ENCODE measurements around the gene PATL1. TPM values are rescaled to one million over a fixed set of nuclear protein-coding genes. Genes with fewer than 3 reads are reported as not detected.

Gene PATL1
- polyA plus RNA-seq, 1 donor (not counting 4 experiments of a cell fraction or from before 2014, with no cell fraction given): 31.1 TPM

DNA sequence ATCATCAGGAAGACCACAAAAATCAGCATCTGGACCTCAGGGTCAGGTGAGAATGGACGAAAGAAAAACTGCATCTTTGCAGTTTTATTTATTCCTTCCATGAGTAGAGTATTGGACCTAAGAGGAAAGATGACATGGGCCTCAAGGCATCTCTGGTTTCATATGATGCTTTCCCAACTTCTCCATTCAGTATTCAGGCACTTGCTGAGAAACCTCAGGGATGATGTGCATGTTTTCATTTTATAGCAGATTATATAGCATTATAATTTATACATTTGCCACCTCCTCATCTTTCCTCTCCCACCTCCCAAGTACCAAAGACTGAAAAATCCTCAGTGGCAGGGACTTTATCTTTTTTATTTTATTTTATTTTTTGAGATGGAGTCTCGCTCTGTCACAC lies 44.9 kb upstream of the PATL1 start, which contains the start of gene OR10V1:
TSS of gene OR10V1 (minus strand) at position 101 of the 400 bp plus-strand sequence. CDS start at position 101, 0 bp downstream.
- Histone ChIP-seq H3K9ac (ENCODE audit: control insufficient read depth, extremely low read depth, insufficient read depth, low read length) (no peak within 1 kb of the TSS), H3K36me3 (ENCODE audit: control insufficient read depth in 2 of 2, extremely low read depth in 1 of 2, insufficient read depth in 2 of 2, low read length in 2 of 2) (no peaks in the 10 kb centered on the region), H3K9me3 (ENCODE audit: control insufficient read depth, low read depth, low read length) (no peaks in the 10 kb centered on the region), H4K20me1 (ENCODE audit: control insufficient read depth, extremely low read depth, insufficient read depth, low read length) (no peaks in the 10 kb centered on the region), H3K27ac (ENCODE audit: control insufficient read depth, insufficient read depth, low read length) (no peak within 1 kb of the TSS), H3K4me1 (ENCODE audit: control insufficient read depth, extremely low read depth, insufficient read depth, low read length) (peaks cover 9% of the 10 kb centered on the region), H3K9me1 (ENCODE audit: control insufficient read depth, extremely low read depth, insufficient read depth, low read length) (no peaks in the 10 kb centered on the region), H3K79me2 (ENCODE audit: control insufficient read depth, insufficient read depth, low read length) (no peaks in the 10 kb centered on the region), H3K4me2 (ENCODE audit: control insufficient read depth, extremely low read depth, insufficient read depth, low read depth, low read length) (no peak within 1 kb of the TSS), H3K4me3 (ENCODE audit: control insufficient read depth in 2 of 3, extremely low read depth in 1 of 3, insufficient read depth in 2 of 3, low read depth in 1 of 3, low read length in 3 of 3) (no peak within 1 kb of the TSS), H3K27me3 (ENCODE audit: control insufficient read depth, extremely low read depth, insufficient read depth, low read length) (no peaks in the 10 kb centered on the region), H2AFZ (ENCODE audit: control insufficient read depth, low read length) (no peak within 1 kb of the TSS)
- dilution Hi-C loops (cut with MboI; ENCODE audit: extremely low pct_ligation_motif_present, low sequenced_read_pairs): no loop called here
- no peak for FAIRE-seq
- no peak for DNase-seq (ENCODE audit: low read depth, low spot score)
- TF ChIP-seq, protein P1, sequence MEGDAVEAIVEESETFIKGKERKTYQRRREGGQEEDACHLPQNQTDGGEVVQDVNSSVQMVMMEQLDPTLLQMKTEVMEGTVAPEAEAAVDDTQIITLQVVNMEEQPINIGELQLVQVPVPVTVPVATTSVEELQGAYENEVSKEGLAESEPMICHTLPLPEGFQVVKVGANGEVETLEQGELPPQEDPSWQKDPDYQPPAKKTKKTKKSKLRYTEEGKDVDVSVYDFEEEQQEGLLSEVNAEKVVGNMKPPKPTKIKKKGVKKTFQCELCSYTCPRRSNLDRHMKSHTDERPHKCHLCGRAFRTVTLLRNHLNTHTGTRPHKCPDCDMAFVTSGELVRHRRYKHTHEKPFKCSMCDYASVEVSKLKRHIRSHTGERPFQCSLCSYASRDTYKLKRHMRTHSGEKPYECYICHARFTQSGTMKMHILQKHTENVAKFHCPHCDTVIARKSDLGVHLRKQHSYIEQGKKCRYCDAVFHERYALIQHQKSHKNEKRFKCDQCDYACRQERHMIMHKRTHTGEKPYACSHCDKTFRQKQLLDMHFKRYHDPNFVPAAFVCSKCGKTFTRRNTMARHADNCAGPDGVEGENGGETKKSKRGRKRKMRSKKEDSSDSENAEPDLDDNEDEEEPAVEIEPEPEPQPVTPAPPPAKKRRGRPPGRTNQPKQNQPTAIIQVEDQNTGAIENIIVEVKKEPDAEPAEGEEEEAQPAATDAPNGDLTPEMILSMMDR (optimal IDR thresholded peaks at IDR 0.05 in 1 of 3, IDR thresholded peaks at IDR 0.05 in 1 of 3, conservative IDR thresholded peaks at IDR 0.05 in 1 of 3; ENCODE audit: extremely low read depth in 1 of 3, insufficient read depth in 2 of 3, low read length in 3 of 3): no peak
- no peak for TF ChIP-seq EZH2 (IDR thresholded peaks at IDR 0.05; ENCODE audit: low read length)

DNA sequence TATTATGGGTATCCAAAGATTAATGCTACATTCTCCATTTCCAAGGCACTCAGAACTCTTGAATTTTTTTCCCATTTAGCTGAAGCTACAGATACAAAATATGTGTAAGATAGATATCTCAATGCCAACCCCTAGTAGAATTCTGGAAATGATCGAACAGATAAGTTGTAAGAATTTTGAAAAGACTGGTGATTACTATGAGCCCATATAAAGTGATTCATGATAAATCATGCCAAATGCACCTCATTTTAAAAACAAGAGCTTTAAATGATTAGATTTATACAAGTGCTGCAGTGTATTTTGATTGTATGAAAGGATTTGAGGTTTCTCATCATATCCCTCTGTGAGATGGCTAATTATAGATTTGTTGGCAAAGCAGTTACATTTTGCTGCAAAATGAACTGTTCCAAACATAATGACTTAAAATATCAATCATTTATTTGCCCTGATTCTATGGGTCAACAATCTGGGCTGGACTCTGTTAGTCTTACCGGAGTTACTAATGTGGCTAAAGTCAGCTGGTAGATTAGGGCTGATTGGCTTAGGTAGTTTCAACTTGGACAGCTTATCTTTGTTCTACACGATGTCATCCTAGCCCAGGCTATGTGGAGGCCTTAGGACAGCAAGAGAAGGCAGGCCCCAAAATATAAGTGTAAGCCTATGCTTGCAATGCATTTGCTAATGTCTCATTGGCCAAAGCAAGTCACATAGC lies 41.5 kb upstream of the PATL1 start:
- Histone ChIP-seq H3K9ac (ENCODE audit: control insufficient read depth, extremely low read depth, insufficient read depth, low read length) (no peak overlapping the region), H3K27me3 (ENCODE audit: control insufficient read depth, extremely low read depth, insufficient read depth, low read length) (no peaks in the 10 kb centered on the region), H3K4me1 (ENCODE audit: control insufficient read depth, extremely low read depth, insufficient read depth, low read length) (peaks cover 39% of the 10 kb centered on the region), H2AFZ (ENCODE audit: control insufficient read depth, low read length) (no peak overlapping the region), H3K4me3 (ENCODE audit: control insufficient read depth in 2 of 3, extremely low read depth in 1 of 3, insufficient read depth in 2 of 3, low read depth in 1 of 3, low read length in 3 of 3) (peak overlapping the region in 2 of 3 experiments; percentile 21 to 28), H3K4me2 (ENCODE audit: control insufficient read depth, extremely low read depth, insufficient read depth, low read depth, low read length) (peak overlapping the region; percentile 23), H3K9me3 (ENCODE audit: control insufficient read depth, low read depth, low read length) (no peaks in the 10 kb centered on the region), H3K79me2 (ENCODE audit: control insufficient read depth, insufficient read depth, low read length) (no peaks in the 10 kb centered on the region), H4K20me1 (ENCODE audit: control insufficient read depth, extremely low read depth, insufficient read depth, low read length) (no peaks in the 10 kb centered on the region), H3K36me3 (ENCODE audit: control insufficient read depth in 2 of 2, extremely low read depth in 1 of 2, insufficient read depth in 2 of 2, low read length in 2 of 2) (no peaks in the 10 kb centered on the region), H3K9me1 (ENCODE audit: control insufficient read depth, extremely low read depth, insufficient read depth, low read length) (no peaks in the 10 kb centered on the region), H3K27ac (ENCODE audit: control insufficient read depth, insufficient read depth, low read length) (no peak overlapping the region)
- FAIRE-seq (no peak), DNase-seq (ENCODE audit: low read depth, low spot score) (no peak)
- TF ChIP-seq, protein P1 (optimal IDR thresholded peaks at IDR 0.05 in 1 of 3, IDR thresholded peaks at IDR 0.05 in 1 of 3, conservative IDR thresholded peaks at IDR 0.05 in 1 of 3; ENCODE audit: extremely low read depth in 1 of 3, insufficient read depth in 2 of 3, low read length in 3 of 3): no peak
- no peak for TF ChIP-seq EZH2 (IDR thresholded peaks at IDR 0.05; ENCODE audit: low read length)
- dilution Hi-C loops (cut with MboI; ENCODE audit: extremely low pct_ligation_motif_present, low sequenced_read_pairs): no loop called here
